SK-N-SH treated with all-trans-retinoic acid at 6 μM for 48 hours (cell line): Measurements from ENCODE around the gene USB1.

Experiments
- ATAC-seq: fragments of 200-7000 bp; cut with Tn5 transposase; 3 replicates; pipeline ENCODE4 v1.9.1; 2020; ENCODE audit warnings: mild to moderate bottlenecking, moderate library complexity
- ARNTL ChIP-seq: fragments of 450-650 bp; formaldehyde crosslinking; IDR thresholded peaks from 2 replicates; pipeline ENCODE4 v1.5.0; 2020; ENCODE audit warnings: low read depth, mild to moderate bottlenecking, moderate library complexity, borderline replicate concordance
- CREB5 ChIP-seq: fragments of 250-450 bp; sonication (Bioruptor Pico); IDR thresholded peaks from 2 replicates; pipeline ENCODE4 v1.5.1; 2020; ENCODE audit warnings: low read depth, mild to moderate bottlenecking, moderate library complexity
- CSDC2 ChIP-seq: fragments of 250-450 bp; sonication (Bioruptor Pico); IDR thresholded peaks from 2 replicates; pipeline ENCODE4 v1.5.0; 2020; ENCODE audit warnings: mild to moderate bottlenecking, moderate library complexity
- CSRNP3 ChIP-seq: fragments of 250-450 bp; sonication (Bioruptor Pico); IDR thresholded peaks from 2 replicates; pipeline ENCODE4 v1.5.1; 2021; ENCODE audit warnings: mild to moderate bottlenecking, moderate library complexity
- ESRRG ChIP-seq: fragments of 250-450 bp; sonication (Bioruptor Pico); IDR thresholded peaks from 2 replicates; pipeline ENCODE4 v1.6.1; 2021; ENCODE audit warnings: mild to moderate bottlenecking
- GLIS3 ChIP-seq: fragments of 250-450 bp; sonication (Bioruptor Pico); IDR thresholded peaks from 2 replicates; pipeline ENCODE4 v1.5.0; 2020; ENCODE audit warnings: mild to moderate bottlenecking, moderate library complexity
- ISL1 ChIP-seq: fragments of 250-450 bp; sonication (Bioruptor Pico); IDR thresholded peaks from 2 replicates; pipeline ENCODE4 v2.1.2; 2022; ENCODE audit warnings: mild to moderate bottlenecking, moderate library complexity
- OSR1 ChIP-seq: fragments of 250-450 bp; sonication (Bioruptor Pico); IDR thresholded peaks from 2 replicates; pipeline ENCODE4 v1.8.0; 2022; ENCODE audit warnings: moderate library complexity, mild to moderate bottlenecking, inconsistent platforms
- PATZ1 ChIP-seq: fragments of 250-450 bp; sonication (Bioruptor Pico); IDR thresholded peaks from 2 replicates; pipeline ENCODE4 v1.8.0; 2020; ENCODE audit warnings: mild to moderate bottlenecking, moderate library complexity, borderline replicate concordance
- POU6F1 ChIP-seq: fragments of 250-450 bp; sonication (Bioruptor Pico); IDR thresholded peaks from 2 replicates; pipeline ENCODE4 v1.8.0; 2021; ENCODE audit warnings: low read depth, mild to moderate bottlenecking, moderate library complexity, borderline replicate concordance
- PPARA ChIP-seq: fragments of 250-450 bp; sonication (Bioruptor Pico); IDR thresholded peaks from 2 replicates; pipeline ENCODE4 v1.5.0; 2020; ENCODE audit warnings: mild to moderate bottlenecking, borderline replicate concordance
- RARB ChIP-seq: fragments of 250-450 bp; sonication (Bioruptor Pico); IDR thresholded peaks from 2 replicates; pipeline ENCODE4 v1.8.0; 2021; ENCODE audit warnings: mild to moderate bottlenecking, moderate library complexity
- SNAI2 ChIP-seq: fragments of 250-450 bp; sonication (Bioruptor Pico); IDR thresholded peaks from 2 replicates; pipeline ENCODE4 v1.5.0; 2020; ENCODE audit warnings: mild to moderate bottlenecking, moderate library complexity
- TOX ChIP-seq: fragments of 250-450 bp; sonication (Bioruptor Pico); IDR thresholded peaks from 2 replicates; pipeline ENCODE4 v1.8.0; 2021; ENCODE audit warnings: mild to moderate bottlenecking, moderate library complexity, borderline replicate concordance
- TSHZ2 ChIP-seq: fragments of 250-450 bp; sonication (Bioruptor Pico); IDR thresholded peaks from 2 replicates; pipeline ENCODE4 v1.5.0; 2020; ENCODE audit warnings: mild to moderate bottlenecking, moderate library complexity
- ZC3H10 ChIP-seq: fragments of 250-450 bp; sonication (Bioruptor Pico); IDR thresholded peaks from 2 replicates; pipeline ENCODE4 v1.5.1; 2021; ENCODE audit warnings: mild to moderate bottlenecking, moderate library complexity
- ZFP3 ChIP-seq: fragments of 250-450 bp; sonication (Bioruptor Pico); IDR thresholded peaks from 2 replicates; pipeline ENCODE4 v1.5.0; 2020; ENCODE audit warnings: mild to moderate bottlenecking, moderate library complexity
- ZFP30 ChIP-seq: fragments of 450-650 bp; formaldehyde crosslinking; IDR thresholded peaks from 2 replicates; pipeline ENCODE4 v1.5.0; 2022; ENCODE audit warnings: mild to moderate bottlenecking, moderate library complexity
- ZNF565 ChIP-seq: fragments of 450-650 bp; formaldehyde crosslinking; conservative IDR thresholded peaks from 2 replicates; pipeline ENCODE4 v1.5.0; 2020; ENCODE audit warnings: low read depth, mild to moderate bottlenecking, moderate library complexity
- ZNF70 ChIP-seq: fragments of 450-650 bp; formaldehyde crosslinking; IDR thresholded peaks from 2 replicates; pipeline ENCODE4 v1.5.0; 2020; ENCODE audit warnings: mild to moderate bottlenecking, moderate library complexity
- ZNF8 ChIP-seq: fragments of 450-650 bp; formaldehyde crosslinking; IDR thresholded peaks from 2 replicates; pipeline ENCODE4 v1.5.0; 2020; ENCODE audit warnings: mild to moderate bottlenecking, moderate library complexity

The USB1 gene

GRCh38 chr16:58051821-58052603 lies 50.8 kb downstream of the USB1 start:
- ATAC-seq, result no peak
- TF ChIP-seq ZNF70 (CRISPR knock-in tag), result no peak
- TF ChIP-seq ESRRG (CRISPR knock-in tag), result no peak
- TF ChIP-seq OSR1 (CRISPR knock-in tag), result no peak
- no peak for TF ChIP-seq PATZ1 (CRISPR knock-in tag)
- TF ChIP-seq POU6F1 (CRISPR knock-in tag), result no peak
- TF ChIP-seq PPARA (CRISPR knock-in tag), result no peak
- no peak for TF ChIP-seq ZFP3 (CRISPR knock-in tag)
- no peak for TF ChIP-seq ZC3H10 (CRISPR knock-in tag)
- TF ChIP-seq GLIS3 (CRISPR knock-in tag), result no peak
- TF ChIP-seq CSRNP3 (CRISPR knock-in tag), result no peak
- TF ChIP-seq ARNTL, result no peak
- no peak for TF ChIP-seq TOX (CRISPR knock-in tag)
- TF ChIP-seq ISL1 (CRISPR knock-in tag), result no peak
- TF ChIP-seq TSHZ2 (CRISPR knock-in tag), result no peak
- no peak for TF ChIP-seq ZFP30 (CRISPR knock-in tag)
- TF ChIP-seq RARB (CRISPR knock-in tag), result no peak

- ATAC-seq, result no peak
- TF ChIP-seq SNAI2 (CRISPR knock-in tag), result no peak
- no peak for TF ChIP-seq ARNTL
- no peak for TF ChIP-seq CREB5 (CRISPR knock-in tag)
- TF ChIP-seq ZC3H10 (CRISPR knock-in tag), result no peak
- TF ChIP-seq, all 23 proteins: peak for 0
Measured at GRCh38 chr16:58053682-58054005, 52.4 kb downstream of the USB1 start.

GRCh38 chr16:58054289-58054688 lies 53.1 kb downstream of the USB1 start:
- ATAC-seq, result no peak
- no peak for TF ChIP-seq OSR1 (CRISPR knock-in tag)
- no peak for TF ChIP-seq ZNF565 (CRISPR knock-in tag)

GRCh38 chr16:58056580-58056979 lies 55.4 kb downstream of the USB1 start:
- no peak for ATAC-seq
- TF ChIP-seq RARB (CRISPR knock-in tag), result no peak
- no peak for TF ChIP-seq PATZ1 (CRISPR knock-in tag)
- no peak for TF ChIP-seq POU6F1 (CRISPR knock-in tag)
- TF ChIP-seq CSRNP3 (CRISPR knock-in tag), result no peak
- TF ChIP-seq SNAI2 (CRISPR knock-in tag), result no peak
- no peak for TF ChIP-seq ARNTL
- TF ChIP-seq CSDC2 (CRISPR knock-in tag), result no peak
- no peak for TF ChIP-seq ZNF8
- no peak for TF ChIP-seq GLIS3 (CRISPR knock-in tag)
